SHP77 treated with DMSO at 0.1 percent for 48 hours (cell line): ENCODE measurements around the gene AKR1A1.
"Not testable (repeated sequence)": the region's sequence is repeated elsewhere in the genome, so short reads cannot be mapped to it uniquely, and the experiment has no call there.

Experiments
- DNase-seq: peaks from one replicate; lab custom pipeline; 2025; lab: John Stamatoyannopoulos, UW

The AKR1A1 gene

GRCh38 chr1:45550401-45551351 lies at the start of gene AKR1A1:
Gene AKR1A1 (plus strand): TSS chr1:45550826. CDS start chr1:45561795, 10,969 bp downstream.
- DNase-seq = peak; percentile 89

GRCh38 chr1:45501505-45501859 lies 49.1 kb upstream of the AKR1A1 start:
- no peak for DNase-seq

- no peak for DNase-seq
Observed at GRCh38 chr1:45503462-45504360, 46.9 kb upstream of the AKR1A1 start.

GRCh38 chr1:45507195-45507594 lies 43.4 kb upstream of the AKR1A1 start:
- DNase-seq = no peak

GRCh38 chr1:45507893-45508292 lies 42.7 kb upstream of the AKR1A1 start:
- DNase-seq = no peak

- DNase-seq = no peak
Observed at GRCh38 chr1:45508295-45509151, 42.1 kb upstream of the AKR1A1 start.

GRCh38 chr1:45510036-45510971 lies 40.3 kb upstream of the AKR1A1 start:
- DNase-seq = no peak

- DNase-seq = no peak
Observed at GRCh38 chr1:45510972-45511527, 39.6 kb upstream of the AKR1A1 start.

- DNase-seq = peak; percentile 16
Observed at GRCh38 chr1:45512641-45513054, 38.0 kb upstream of the AKR1A1 start.

- DNase-seq = not testable (repeated sequence)
Observed at GRCh38 chr1:45513532-45514260, 36.9 kb upstream of the AKR1A1 start.

GRCh38 chr1:45516036-45516435 lies 34.6 kb upstream of the AKR1A1 start:
- DNase-seq = no peak

GRCh38 chr1:45516465-45516864 lies 34.2 kb upstream of the AKR1A1 start:
- no peak for DNase-seq

GRCh38 chr1:45518366-45518765 lies 32.3 kb upstream of the AKR1A1 start:
- not testable (repeated sequence) for DNase-seq

- DNase-seq = no peak
Observed at GRCh38 chr1:45518910-45519309, 31.7 kb upstream of the AKR1A1 start.

GRCh38 chr1:45519774-45520173 lies 30.9 kb upstream of the AKR1A1 start:
- not testable (repeated sequence) for DNase-seq

- DNase-seq = peak; percentile 90
Observed at GRCh38 chr1:45521413-45522323, 29.0 kb upstream of the AKR1A1 start, which contains the start of gene PRDX1. Gene PRDX1 (minus strand): TSS chr1:45521884. CDS start chr1:45519043, 2,841 bp downstream.

- DNase-seq = peak; percentile 15
Observed at GRCh38 chr1:45522324-45523104, 28.1 kb upstream of the AKR1A1 start.
